GM23338 (cell line): ENCODE results near the gene CCDC91. TPM values are rescaled to one million over a fixed set of nuclear protein-coding genes. Genes with fewer than 3 reads are reported as not detected.
"Not testable (repeated sequence)": the region's sequence is repeated elsewhere in the genome, so short reads cannot be mapped to it uniquely, and the experiment has no call there.

Experiments used
- ATAC-seq: fragments of 200-7000 bp; cut with Tn5 transposase; 3 replicates; pipeline ENCODE4 v1.9.1; 2020
- DNase-seq: peaks from one replicate; pipeline ENCODE4 v3.0.0-alpha.2; 2015; ENCODE audit warnings: low spot score
- H2AFZ ChIP-seq: fragments of 200-600 bp; sonication (generic); 2 replicates; pipeline ENCODE4 v1.8.0; 2016; ENCODE audit warnings: antibody characterized with exemption, mild to moderate bottlenecking, moderate library complexity
- H3F3A ChIP-seq: fragments of 200-600 bp; sonication (generic); replicated peaks from 2 replicates; pipeline ENCODE4 v1.8.0; 2017; ENCODE audit warnings: antibody characterized with exemption, mixed run types, low read depth
- H3K27ac ChIP-seq: fragments of 200-600 bp; sonication (generic); 2 replicates; pipeline ENCODE4 v1.6.1; 2016; ENCODE audit warnings: low read depth
- H3K27me3 ChIP-seq: fragments of 200-600 bp; sonication (generic); 2 replicates; pipeline ENCODE4 v1.8.0; 2016; ENCODE audit warnings: mild to moderate bottlenecking, mixed run types, moderate library complexity; ENCODE audit not compliant: insufficient read depth
- H3K36me3 ChIP-seq: fragments of 200-600 bp; sonication (generic); 2 replicates; pipeline ENCODE4 v1.8.0; 2016; ENCODE audit warnings: mild to moderate bottlenecking; ENCODE audit not compliant: insufficient read depth
- H3K4me1 ChIP-seq: fragments of 200-600 bp; sonication (generic); 2 replicates; pipeline ENCODE4 v1.8.0; 2016; ENCODE audit warnings: mild to moderate bottlenecking, moderate library complexity; ENCODE audit not compliant: insufficient read depth
- H3K4me2 ChIP-seq: fragments of 200-600 bp; sonication (generic); 2 replicates; pipeline ENCODE4 v1.7.1; 2017; ENCODE audit warnings: mixed run types
- H3K4me3 ChIP-seq: fragments of 200-600 bp; sonication (generic); 2 replicates; pipeline ENCODE4 v1.6.1; 2016; ENCODE audit warnings: mixed run types
- H3K79me2 ChIP-seq: fragments of 200-600 bp; sonication (generic); replicated peaks from 2 replicates; pipeline ENCODE4 v1.8.0; 2017; ENCODE audit warnings: mild to moderate bottlenecking; ENCODE audit not compliant: insufficient read depth
- H3K9me2 ChIP-seq: fragments of 200-600 bp; sonication (generic); 2 replicates; pipeline ENCODE4 v1.8.0; 2017; ENCODE audit not compliant: insufficient read depth
- H4K20me1 ChIP-seq: fragments of 200-600 bp; sonication (generic); replicated peaks from 2 replicates; pipeline ENCODE4 v1.8.0; 2017; ENCODE audit warnings: mild to moderate bottlenecking; ENCODE audit not compliant: insufficient read depth
- H3K27ac Mint-ChIP-seq: 2 replicates; pipeline ENCODE4 v1.8.0; 2020; ENCODE audit warnings: inconsistent platforms, mild to moderate bottlenecking, moderate library complexity, mixed read lengths
- H3K27me3 Mint-ChIP-seq: 3 replicates; pipeline ENCODE4 v1.8.0; 2022; ENCODE audit warnings: low read depth, mild to moderate bottlenecking, moderate library complexity, mixed read lengths, inconsistent platforms; ENCODE audit not compliant: insufficient read depth, poor library complexity
- H3K36me3 Mint-ChIP-seq: 3 replicates; pipeline ENCODE4 v1.8.0; 2021; ENCODE audit warnings: low read depth, mild to moderate bottlenecking, inconsistent platforms, moderate library complexity, mixed read lengths
- H3K4me1 Mint-ChIP-seq: 3 replicates; pipeline ENCODE4 v1.8.0; 2020; ENCODE audit warnings: mild to moderate bottlenecking, inconsistent platforms, mixed read lengths
- H3K4me3 Mint-ChIP-seq: 3 replicates; pipeline ENCODE4 v1.8.0; 2021; ENCODE audit warnings: moderate library complexity, mild to moderate bottlenecking, inconsistent platforms, mixed read lengths
- H3K9me3 Mint-ChIP-seq: 3 replicates; pipeline ENCODE4 v1.8.0; 2020; ENCODE audit warnings: moderate library complexity, mild to moderate bottlenecking, inconsistent platforms, mixed read lengths
- CREB1 ChIP-seq: fragments of 250-450 bp; sonication (Bioruptor Pico); IDR thresholded peaks from 2 replicates; pipeline ENCODE4 v1.5.0; 2020; ENCODE audit warnings: low read depth, mild to moderate bottlenecking, moderate library complexity
- EZH2 ChIP-seq: fragments of 200-600 bp; sonication (generic); IDR thresholded peaks from one replicate; pipeline ENCODE4 v1.8.0; 2017; ENCODE audit warnings: antibody characterized with exemption, mild to moderate bottlenecking, low read depth; ENCODE audit not compliant: unreplicated experiment
- EZH2phosphoT487 ChIP-seq: fragments of 200-600 bp; sonication (generic); IDR thresholded peaks from one replicate; pipeline ENCODE4 v1.8.1; 2018; ENCODE audit warnings: antibody characterized with exemption; ENCODE audit not compliant: unreplicated experiment
- JUNB ChIP-seq: IDR thresholded peaks from one replicate; pipeline ENCODE4 v1.6.1; 2016; ENCODE audit warnings: antibody characterized with exemption; ENCODE audit not compliant: unreplicated experiment
- NANOG ChIP-seq: IDR thresholded peaks from 2 replicates; pipeline ENCODE4 v1.6.1; 2016; ENCODE audit warnings: antibody characterized with exemption, borderline replicate concordance
- POLR2AphosphoS5 ChIP-seq: IDR thresholded peaks from 2 replicates; pipeline ENCODE4 v1.6.1; 2016; ENCODE audit warnings: antibody characterized with exemption, low read depth
- STAT1 ChIP-seq: IDR thresholded peaks from one replicate; pipeline ENCODE4 v1.6.1; 2016; ENCODE audit warnings: antibody characterized with exemption; ENCODE audit not compliant: unreplicated experiment
- ZNF114 ChIP-seq: fragments of 250-450 bp; sonication (Bioruptor Pico); IDR thresholded peaks from 2 replicates; pipeline ENCODE4 v1.5.0; 2020; ENCODE audit warnings: mild to moderate bottlenecking, moderate library complexity
- ZNF331 ChIP-seq: fragments of 250-450 bp; sonication (Bioruptor Pico); IDR thresholded peaks from 2 replicates; pipeline ENCODE4 v1.5.0; 2020; ENCODE audit warnings: low read depth, mild to moderate bottlenecking, moderate library complexity
- polyA plus RNA-seq: library from polyadenylated mRNA; unstranded; fragments of >200 nt; fragmentation: Nextera tagmentation; extraction: Ambion mirVana; gene quantifications from 2 replicates; pipeline ENCODE4 v1.2.1, GENCODE V29; 2016
- total RNA-seq: library from RNA; depleted of rRNA; stranded (reverse); fragments of >200 nt; shearing (Covaris generic); gene quantifications from 2 replicates; pipeline ENCODE4 v1.2.3, GENCODE V29; 2014
- TF ChIP-seq, protein P1 (sequence below): fragments of 250-450 bp; sonication (Bioruptor Pico); IDR thresholded peaks from 2 replicates; pipeline ENCODE4 v1.5.0; 2020; ENCODE audit warnings: mild to moderate bottlenecking, moderate library complexity
- TF ChIP-seq, protein P2 (sequence below): IDR thresholded peaks from one replicate; pipeline ENCODE4 v1.6.1; 2018; ENCODE audit warnings: antibody characterized with exemption; ENCODE audit not compliant: unreplicated experiment
- TF ChIP-seq, protein P3 (sequence below), 2 experiments: fragments of 200-600 bp in 1 of 2; sonication (generic) in 1 of 2; conservative IDR thresholded peaks; 2 replicates each; pipeline versions ENCODE4 v1.5.1 to v1.6.1; 2016 to 2017; ENCODE audit warnings: antibody characterized with exemption in 2 of 2, low read depth in 2 of 2, mild to moderate bottlenecking in 2 of 2, moderate library complexity in 1 of 2

CCDC91 gene
- total and polyA plus RNA-seq, 2 experiments from 2014 or later: 24.7 to 48.7 TPM

DNA sequence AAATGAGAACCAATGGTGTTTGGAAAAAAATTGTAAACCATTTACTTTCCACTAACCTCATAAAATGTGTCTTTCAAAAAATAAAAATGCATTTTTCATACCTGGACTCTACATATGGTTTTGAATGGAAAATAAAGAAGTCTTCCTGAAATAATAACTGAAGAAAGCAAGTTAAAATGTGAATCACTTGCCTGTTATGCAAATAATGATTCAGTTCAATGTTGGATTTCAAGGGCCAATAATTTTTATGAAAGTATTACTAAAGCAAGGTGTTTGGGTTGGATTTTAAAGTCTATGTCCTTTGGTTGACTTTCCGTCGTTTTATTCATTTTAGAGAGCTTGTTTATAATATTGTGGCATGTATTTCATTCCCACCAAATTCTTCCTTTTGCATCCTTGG, 138.7 kb downstream of the CCDC91 start:
- TF ChIP-seq ZNF331 (CRISPR knock-in tag): no peak
- TF ChIP-seq POLR2AphosphoS5: no peak
- no peak for TF ChIP-seq ZNF114
- TF ChIP-seq, protein P1, sequence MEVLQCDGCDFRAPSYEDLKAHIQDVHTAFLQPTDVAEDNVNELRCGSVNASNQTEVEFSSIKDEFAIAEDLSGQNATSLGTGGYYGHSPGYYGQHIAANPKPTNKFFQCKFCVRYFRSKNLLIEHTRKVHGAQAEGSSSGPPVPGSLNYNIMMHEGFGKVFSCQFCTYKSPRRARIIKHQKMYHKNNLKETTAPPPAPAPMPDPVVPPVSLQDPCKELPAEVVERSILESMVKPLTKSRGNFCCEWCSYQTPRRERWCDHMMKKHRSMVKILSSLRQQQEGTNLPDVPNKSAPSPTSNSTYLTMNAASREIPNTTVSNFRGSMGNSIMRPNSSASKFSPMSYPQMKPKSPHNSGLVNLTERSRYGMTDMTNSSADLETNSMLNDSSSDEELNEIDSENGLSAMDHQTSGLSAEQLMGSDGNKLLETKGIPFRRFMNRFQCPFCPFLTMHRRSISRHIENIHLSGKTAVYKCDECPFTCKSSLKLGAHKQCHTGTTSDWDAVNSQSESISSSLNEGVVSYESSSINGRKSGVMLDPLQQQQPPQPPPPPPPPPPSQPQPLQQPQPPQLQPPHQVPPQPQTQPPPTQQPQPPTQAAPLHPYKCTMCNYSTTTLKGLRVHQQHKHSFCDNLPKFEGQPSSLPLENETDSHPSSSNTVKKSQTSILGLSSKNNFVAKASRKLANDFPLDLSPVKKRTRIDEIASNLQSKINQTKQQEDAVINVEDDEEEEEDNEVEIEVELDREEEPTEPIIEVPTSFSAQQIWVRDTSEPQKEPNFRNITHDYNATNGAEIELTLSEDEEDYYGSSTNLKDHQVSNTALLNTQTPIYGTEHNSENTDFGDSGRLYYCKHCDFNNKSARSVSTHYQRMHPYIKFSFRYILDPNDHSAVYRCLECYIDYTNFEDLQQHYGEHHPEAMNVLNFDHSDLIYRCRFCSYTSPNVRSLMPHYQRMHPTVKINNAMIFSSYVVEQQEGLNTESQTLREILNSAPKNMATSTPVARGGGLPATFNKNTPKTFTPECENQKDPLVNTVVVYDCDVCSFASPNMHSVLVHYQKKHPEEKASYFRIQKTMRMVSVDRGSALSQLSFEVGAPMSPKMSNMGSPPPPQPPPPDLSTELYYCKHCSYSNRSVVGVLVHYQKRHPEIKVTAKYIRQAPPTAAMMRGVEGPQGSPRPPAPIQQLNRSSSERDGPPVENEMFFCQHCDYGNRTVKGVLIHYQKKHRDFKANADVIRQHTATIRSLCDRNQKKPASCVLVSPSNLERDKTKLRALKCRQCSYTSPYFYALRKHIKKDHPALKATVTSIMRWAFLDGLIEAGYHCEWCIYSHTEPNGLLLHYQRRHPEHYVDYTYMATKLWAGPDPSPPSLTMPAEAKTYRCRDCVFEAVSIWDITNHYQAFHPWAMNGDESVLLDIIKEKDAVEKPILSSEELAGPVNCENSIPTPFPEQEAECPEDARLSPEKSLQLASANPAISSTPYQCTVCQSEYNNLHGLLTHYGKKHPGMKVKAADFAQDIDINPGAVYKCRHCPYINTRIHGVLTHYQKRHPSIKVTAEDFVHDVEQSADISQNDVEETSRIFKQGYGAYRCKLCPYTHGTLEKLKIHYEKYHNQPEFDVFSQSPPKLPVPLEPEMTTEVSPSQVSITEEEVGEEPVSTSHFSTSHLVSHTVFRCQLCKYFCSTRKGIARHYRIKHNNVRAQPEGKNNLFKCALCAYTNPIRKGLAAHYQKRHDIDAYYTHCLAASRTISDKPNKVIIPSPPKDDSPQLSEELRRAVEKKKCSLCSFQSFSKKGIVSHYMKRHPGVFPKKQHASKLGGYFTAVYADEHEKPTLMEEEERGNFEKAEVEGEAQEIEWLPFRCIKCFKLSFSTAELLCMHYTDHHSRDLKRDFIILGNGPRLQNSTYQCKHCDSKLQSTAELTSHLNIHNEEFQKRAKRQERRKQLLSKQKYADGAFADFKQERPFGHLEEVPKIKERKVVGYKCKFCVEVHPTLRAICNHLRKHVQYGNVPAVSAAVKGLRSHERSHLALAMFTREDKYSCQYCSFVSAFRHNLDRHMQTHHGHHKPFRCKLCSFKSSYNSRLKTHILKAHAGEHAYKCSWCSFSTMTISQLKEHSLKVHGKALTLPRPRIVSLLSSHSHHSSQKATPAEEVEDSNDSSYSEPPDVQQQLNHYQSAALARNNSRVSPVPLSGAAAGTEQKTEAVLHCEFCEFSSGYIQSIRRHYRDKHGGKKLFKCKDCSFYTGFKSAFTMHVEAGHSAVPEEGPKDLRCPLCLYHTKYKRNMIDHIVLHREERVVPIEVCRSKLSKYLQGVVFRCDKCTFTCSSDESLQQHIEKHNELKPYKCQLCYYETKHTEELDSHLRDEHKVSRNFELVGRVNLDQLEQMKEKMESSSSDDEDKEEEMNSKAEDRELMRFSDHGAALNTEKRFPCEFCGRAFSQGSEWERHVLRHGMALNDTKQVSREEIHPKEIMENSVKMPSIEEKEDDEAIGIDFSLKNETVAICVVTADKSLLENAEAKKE (CRISPR knock-in tag): no peak
- TF ChIP-seq STAT1: no peak
- TF ChIP-seq CREB1: no peak
- TF ChIP-seq, protein P2, sequence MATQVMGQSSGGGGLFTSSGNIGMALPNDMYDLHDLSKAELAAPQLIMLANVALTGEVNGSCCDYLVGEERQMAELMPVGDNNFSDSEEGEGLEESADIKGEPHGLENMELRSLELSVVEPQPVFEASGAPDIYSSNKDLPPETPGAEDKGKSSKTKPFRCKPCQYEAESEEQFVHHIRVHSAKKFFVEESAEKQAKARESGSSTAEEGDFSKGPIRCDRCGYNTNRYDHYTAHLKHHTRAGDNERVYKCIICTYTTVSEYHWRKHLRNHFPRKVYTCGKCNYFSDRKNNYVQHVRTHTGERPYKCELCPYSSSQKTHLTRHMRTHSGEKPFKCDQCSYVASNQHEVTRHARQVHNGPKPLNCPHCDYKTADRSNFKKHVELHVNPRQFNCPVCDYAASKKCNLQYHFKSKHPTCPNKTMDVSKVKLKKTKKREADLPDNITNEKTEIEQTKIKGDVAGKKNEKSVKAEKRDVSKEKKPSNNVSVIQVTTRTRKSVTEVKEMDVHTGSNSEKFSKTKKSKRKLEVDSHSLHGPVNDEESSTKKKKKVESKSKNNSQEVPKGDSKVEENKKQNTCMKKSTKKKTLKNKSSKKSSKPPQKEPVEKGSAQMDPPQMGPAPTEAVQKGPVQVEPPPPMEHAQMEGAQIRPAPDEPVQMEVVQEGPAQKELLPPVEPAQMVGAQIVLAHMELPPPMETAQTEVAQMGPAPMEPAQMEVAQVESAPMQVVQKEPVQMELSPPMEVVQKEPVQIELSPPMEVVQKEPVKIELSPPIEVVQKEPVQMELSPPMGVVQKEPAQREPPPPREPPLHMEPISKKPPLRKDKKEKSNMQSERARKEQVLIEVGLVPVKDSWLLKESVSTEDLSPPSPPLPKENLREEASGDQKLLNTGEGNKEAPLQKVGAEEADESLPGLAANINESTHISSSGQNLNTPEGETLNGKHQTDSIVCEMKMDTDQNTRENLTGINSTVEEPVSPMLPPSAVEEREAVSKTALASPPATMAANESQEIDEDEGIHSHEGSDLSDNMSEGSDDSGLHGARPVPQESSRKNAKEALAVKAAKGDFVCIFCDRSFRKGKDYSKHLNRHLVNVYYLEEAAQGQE: no peak
- no peak for TF ChIP-seq EZH2phosphoT487
- TF ChIP-seq NANOG: no peak
- TF ChIP-seq EZH2: no peak
- no peak for TF ChIP-seq JUNB
- TF ChIP-seq, protein P3, sequence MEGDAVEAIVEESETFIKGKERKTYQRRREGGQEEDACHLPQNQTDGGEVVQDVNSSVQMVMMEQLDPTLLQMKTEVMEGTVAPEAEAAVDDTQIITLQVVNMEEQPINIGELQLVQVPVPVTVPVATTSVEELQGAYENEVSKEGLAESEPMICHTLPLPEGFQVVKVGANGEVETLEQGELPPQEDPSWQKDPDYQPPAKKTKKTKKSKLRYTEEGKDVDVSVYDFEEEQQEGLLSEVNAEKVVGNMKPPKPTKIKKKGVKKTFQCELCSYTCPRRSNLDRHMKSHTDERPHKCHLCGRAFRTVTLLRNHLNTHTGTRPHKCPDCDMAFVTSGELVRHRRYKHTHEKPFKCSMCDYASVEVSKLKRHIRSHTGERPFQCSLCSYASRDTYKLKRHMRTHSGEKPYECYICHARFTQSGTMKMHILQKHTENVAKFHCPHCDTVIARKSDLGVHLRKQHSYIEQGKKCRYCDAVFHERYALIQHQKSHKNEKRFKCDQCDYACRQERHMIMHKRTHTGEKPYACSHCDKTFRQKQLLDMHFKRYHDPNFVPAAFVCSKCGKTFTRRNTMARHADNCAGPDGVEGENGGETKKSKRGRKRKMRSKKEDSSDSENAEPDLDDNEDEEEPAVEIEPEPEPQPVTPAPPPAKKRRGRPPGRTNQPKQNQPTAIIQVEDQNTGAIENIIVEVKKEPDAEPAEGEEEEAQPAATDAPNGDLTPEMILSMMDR (conservative IDR thresholded peaks at IDR 0.05; ENCODE audit: low read depth in 2 of 2): no peak
- Histone ChIP-seq H3K4me2 (no peak overlapping the region), H3K27me3 (no peaks in the 10 kb centered on the region), H3K4me3 (no peak overlapping the region), H2AFZ (no peak overlapping the region), H3K36me3 (no peaks in the 10 kb centered on the region), H3F3A (no peaks in the 10 kb centered on the region), H4K20me1 (no peaks in the 10 kb centered on the region), H3K79me2 (no peaks in the 10 kb centered on the region; the same call in 1 of the 2 replicates), H3K4me1 (peaks cover 3% of the 10 kb centered on the region; the same call in 1 of the 2 replicates), H3K27ac (no peak overlapping the region), H3K9me2 (no peaks in the 10 kb centered on the region)
- H3K4me3 Mint-ChIP-seq: no peak overlapping the region
- H3K9me3 Mint-ChIP-seq: peaks cover 15% of the 10 kb centered on the region
- H3K36me3 Mint-ChIP-seq: peaks cover 26% of the 10 kb centered on the region; the same call in 2 of the 3 replicates
- DNase-seq (no peak), ATAC-seq (no peak)
- no peaks in the 10 kb centered on the region for H3K27me3 Mint-ChIP-seq
- H3K27ac Mint-ChIP-seq: no peak overlapping the region
- H3K4me1 Mint-ChIP-seq: peaks cover 6% of the 10 kb centered on the region

DNA sequence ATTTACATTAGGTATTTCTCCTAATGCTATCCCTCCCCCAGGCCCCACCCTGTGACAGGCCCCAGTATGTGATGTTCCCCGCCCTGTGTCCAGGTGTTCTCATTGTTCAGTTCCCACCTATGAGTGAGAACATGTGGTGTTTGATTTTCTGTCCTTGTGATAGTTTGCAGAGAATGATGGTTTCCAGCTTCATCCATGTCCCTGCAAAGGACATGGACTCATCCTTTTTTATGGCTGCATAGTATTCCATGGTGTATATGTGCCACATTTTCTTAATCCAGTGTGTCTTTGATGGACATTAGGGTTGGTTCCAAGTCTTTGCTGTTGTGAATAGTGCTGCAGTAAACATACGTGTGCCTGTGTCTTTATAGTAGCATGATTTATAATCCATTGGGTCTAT, 139.5 kb downstream of the CCDC91 start:
- not testable (repeated sequence) for DNase-seq, H3K9me2 ChIP-seq, H2AFZ ChIP-seq, H3K4me3 ChIP-seq, H3K4me2 ChIP-seq, H3K27me3 ChIP-seq, H3K27me3 Mint-ChIP-seq, H3K4me1 ChIP-seq, H4K20me1 ChIP-seq, H3K36me3 ChIP-seq, ATAC-seq, H3K79me2 ChIP-seq, H3K4me3 Mint-ChIP-seq, H3K27ac Mint-ChIP-seq, H3F3A ChIP-seq, H3K27ac ChIP-seq, H3K4me1 Mint-ChIP-seq
- Mint-ChIP-seq H3K36me3 (peaks cover 26% of the 10 kb centered on the region; the same call in 2 of the 3 replicates), H3K9me3 (peaks cover 15% of the 10 kb centered on the region)
